22Rv1 (cell line): Measurements from ENCODE around the gene PARD3.

Experiments used
- CTCF ChIP-seq: fragments of 450-650 bp; IDR thresholded peaks from 2 replicates; pipeline ENCODE4 v1.5.1; 2017; ENCODE audit warnings: mild to moderate bottlenecking
- ZFX ChIP-seq: fragments of 450-650 bp; IDR thresholded peaks from 2 replicates; pipeline ENCODE4 v1.6.1; 2017; ENCODE audit warnings: antibody characterized with exemption, borderline replicate concordance

GRCh38 chr10:34148305-34148657 is 666.8 kb downstream of the PARD3 start:
- TF ChIP-seq CTCF: no peak
- no peak for TF ChIP-seq ZFX
